Muscle layer of colon (tissue), 2 donors: ENCODE results near the gene RAVER1.
A peak's percentile ranks its signal among the peaks of the same experiment; 100 is the strongest.

Experiments used
- H3K27ac ChIP-seq: one replicate; pipeline ENCODE4 v1.7.0; 2013; ENCODE audit warnings: low read depth, mild to moderate bottlenecking, low read length, moderate library complexity
- H3K27me3 ChIP-seq, 2 donors: one replicate each; pipeline ENCODE4 v1.7.0; 2013; ENCODE audit warnings: low read length in 2 of 2, mild to moderate bottlenecking in 2 of 2; ENCODE audit not compliant: insufficient read depth in 2 of 2, control insufficient read depth in 1 of 2
- H3K36me3 ChIP-seq: one replicate; pipeline ENCODE4 v1.7.0; 2013; ENCODE audit warnings: mild to moderate bottlenecking, low read length; ENCODE audit not compliant: insufficient read depth
- H3K4me1 ChIP-seq: one replicate; pipeline ENCODE4 v1.7.0; 2013; ENCODE audit warnings: mild to moderate bottlenecking, low read length; ENCODE audit not compliant: insufficient read depth
- H3K4me3 ChIP-seq, 2 donors: one replicate each; pipeline ENCODE4 v1.7.0; 2013; ENCODE audit warnings: low read length in 2 of 2, low read depth in 1 of 2, mild to moderate bottlenecking in 1 of 2, moderate library complexity in 1 of 2
- H3K9ac ChIP-seq: one replicate; pipeline ENCODE4 v1.7.0; 2013; ENCODE audit warnings: low read length
- H3K9me3 ChIP-seq: one replicate; pipeline ENCODE4 v1.7.0; 2013; ENCODE audit warnings: mild to moderate bottlenecking, low read length
- donor health status: abdominal sarcoma.
- donor health status: Adenocarcinoma of cecum.

RAVER1 gene

DNA sequence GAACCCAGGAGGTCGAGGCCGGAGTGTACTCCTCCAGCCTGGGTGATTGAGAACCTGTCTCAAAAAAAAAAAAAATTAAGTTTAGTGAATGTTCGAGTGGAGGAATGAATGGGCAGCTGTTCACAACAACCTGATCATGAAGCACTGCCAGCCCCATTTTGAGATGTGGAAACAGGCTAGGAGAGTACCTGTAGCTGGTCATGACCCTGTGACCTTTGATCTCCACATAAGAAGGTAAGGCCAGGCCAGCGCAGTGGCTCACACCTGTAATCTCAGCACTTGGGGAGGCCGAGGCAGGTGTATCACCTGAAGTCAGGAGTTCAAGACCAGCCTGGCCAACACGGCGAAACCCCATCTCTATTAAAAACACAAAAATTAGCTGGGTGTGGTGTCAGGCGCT, 7.6 kb downstream of the RAVER1 start:
- H3K9ac ChIP-seq = no peak overlapping the region
- no peaks in the 10 kb centered on the region for H3K27me3 ChIP-seq
- peaks cover 66% of the 10 kb centered on the region for H3K36me3 ChIP-seq

DNA sequence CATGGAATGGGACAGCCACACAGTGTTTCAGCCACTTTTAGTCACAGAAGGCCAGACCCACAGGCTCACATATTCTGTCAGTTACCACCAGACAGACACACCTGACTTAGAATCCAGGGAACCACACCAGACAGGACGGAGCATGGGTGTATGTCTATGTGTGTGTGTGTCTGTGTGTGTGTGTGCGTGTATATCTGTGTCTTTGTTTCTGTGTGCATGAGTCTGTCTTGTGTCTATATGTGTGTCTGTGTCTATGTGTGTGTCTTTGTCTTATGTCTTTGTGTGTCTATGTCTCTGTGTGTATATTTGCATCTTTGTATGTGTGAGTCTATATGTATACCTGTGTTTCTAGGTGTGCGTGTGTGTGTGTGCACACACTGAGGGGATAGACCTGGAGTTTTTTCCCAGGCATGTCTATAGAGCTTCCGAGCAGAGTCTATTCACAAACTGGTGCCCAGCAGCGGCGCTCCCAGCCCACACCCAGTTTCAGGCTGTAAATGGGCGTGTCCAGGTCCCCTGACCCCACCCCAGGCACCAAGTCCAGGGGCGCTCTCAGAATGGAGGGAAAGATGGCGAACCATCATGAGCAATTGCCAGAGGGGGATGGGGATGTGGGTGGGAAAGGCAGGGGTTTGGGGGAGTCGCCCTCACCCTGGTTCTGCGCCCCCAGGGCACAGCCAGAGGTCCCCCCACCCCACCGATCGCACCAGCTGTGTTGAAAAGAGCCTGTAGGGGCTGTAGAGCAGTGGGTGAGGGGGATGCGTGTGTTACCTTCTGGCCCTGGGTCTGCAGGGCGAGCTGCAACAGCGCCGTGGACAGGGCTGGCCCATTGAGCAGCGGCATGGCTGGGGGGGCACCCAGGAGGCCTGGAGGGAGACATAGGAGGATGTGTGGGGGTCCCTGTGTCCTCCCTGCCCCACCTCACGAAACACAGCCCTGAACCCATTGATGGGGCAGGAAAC, 11.2 kb downstream of the RAVER1 start:
- Histone ChIP-seq H3K36me3 (peaks cover 53% of the 10 kb centered on the region), H3K9ac (no peak overlapping the region), H3K27me3 (no peaks in the 10 kb centered on the region), H3K4me1 (no peaks in the 10 kb centered on the region), H3K27ac (no peak overlapping the region), H3K4me3 (no peak overlapping the region), H3K9me3 (no peaks in the 10 kb centered on the region)

More for the DNA sequence above, 7.6 kb downstream of the RAVER1 start:
- Histone ChIP-seq H3K4me3 (no peak overlapping the region), H3K27ac (no peak overlapping the region), H3K4me1 (no peaks in the 10 kb centered on the region), H3K9me3 (no peaks in the 10 kb centered on the region)

GRCh38 chr19:10321417-10321797, 11.9 kb downstream of the RAVER1 start:
- peaks cover 50% of the 10 kb centered on the region for H3K36me3 ChIP-seq
- no peak overlapping the region for H3K9ac ChIP-seq
- no peaks in the 10 kb centered on the region for H3K27me3 ChIP-seq
- no peak overlapping the region for H3K27ac ChIP-seq
- H3K4me3 ChIP-seq = no peak overlapping the region
- no peaks in the 10 kb centered on the region for H3K9me3 ChIP-seq
- H3K4me1 ChIP-seq = no peaks in the 10 kb centered on the region

DNA sequence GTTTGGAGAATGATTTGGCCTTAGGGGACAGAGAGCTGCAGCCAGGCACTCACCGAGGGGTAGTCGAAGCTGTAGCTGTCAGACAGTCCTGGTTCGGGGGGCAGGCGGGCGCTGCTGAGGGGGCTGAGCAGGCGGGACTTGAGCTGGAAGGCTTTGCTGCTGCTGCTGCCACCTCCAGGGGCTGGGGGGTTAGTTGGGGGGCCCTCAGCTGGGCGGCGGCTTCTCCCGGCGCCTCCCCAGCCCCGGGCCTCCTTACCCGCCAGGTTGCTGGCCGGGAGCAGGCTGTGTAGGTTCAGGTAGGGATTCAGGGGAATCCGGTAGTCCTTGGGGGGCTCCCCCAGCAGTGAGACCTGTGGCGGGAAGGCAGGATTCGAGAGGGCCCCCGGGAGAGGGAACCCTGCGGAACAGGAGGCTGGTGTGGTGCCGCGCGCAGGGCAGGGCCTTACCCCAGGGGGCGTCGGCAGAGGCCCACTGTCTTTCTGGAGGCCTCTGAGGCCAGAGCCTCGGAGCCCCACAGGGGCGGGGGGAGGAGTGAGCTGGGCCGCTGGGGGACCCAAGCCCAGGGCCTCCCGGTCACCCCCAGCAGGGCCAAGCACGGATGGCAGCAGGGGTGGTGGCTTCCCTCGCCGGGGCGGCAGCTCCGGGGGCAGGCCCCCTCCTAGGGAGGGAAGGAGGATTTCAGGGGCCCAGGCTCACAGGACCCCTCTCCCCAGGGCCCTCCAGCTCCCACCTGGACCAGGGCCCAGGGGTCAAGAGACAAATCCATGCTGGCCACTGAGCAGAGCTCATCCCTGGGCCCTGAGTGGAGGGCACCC, 12.5 kb downstream of the RAVER1 start:
- Histone ChIP-seq H3K9me3 (no peaks in the 10 kb centered on the region), H3K27me3 (no peaks in the 10 kb centered on the region), H3K4me1 (peaks cover 6% of the 10 kb centered on the region), H3K27ac (no peak overlapping the region), H3K36me3 (peaks cover 50% of the 10 kb centered on the region), H3K9ac (no peak overlapping the region), H3K4me3 (no peak overlapping the region)

GRCh38 chr19:10318807-10319682, 14.3 kb downstream of the RAVER1 start:
- H3K36me3 ChIP-seq = peaks cover 44% of the 10 kb centered on the region
- no peak overlapping the region for H3K4me3 ChIP-seq
- H3K9ac ChIP-seq = no peak overlapping the region
- no peaks in the 10 kb centered on the region for H3K27me3 ChIP-seq
- H3K27ac ChIP-seq = no peak overlapping the region
- peaks cover 13% of the 10 kb centered on the region for H3K4me1 ChIP-seq
- no peaks in the 10 kb centered on the region for H3K9me3 ChIP-seq

DNA sequence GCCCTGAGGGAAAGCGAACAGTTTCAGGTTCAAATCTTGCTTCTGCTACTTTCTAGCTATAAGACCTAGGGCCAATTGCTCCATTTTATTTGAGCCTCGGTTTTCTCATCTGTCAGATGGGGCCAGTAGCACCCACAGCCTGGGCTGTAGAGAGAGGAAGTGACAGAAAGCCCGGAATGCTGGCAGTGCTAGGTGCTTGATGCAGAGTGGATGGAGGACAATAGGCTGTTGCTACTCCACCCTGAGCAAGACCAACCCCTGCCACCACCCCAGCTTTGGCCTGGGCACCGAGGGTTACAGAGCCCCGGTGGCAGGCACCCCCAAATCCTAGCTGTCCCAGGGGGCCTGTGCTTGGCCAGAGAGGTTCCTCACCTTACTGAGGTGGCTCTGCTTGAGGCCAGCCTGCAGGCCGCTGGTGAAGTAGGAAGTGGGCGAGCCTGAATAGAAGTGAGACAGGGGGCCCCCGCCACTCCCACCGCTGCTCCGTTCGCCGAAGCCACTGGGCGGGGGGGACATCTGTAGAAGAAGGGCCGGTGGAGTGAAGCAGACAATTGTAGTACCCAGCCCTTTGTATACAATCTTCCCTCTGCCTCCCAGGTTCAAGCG, 15.4 kb downstream of the RAVER1 start:
- no peaks in the 10 kb centered on the region for H3K9me3 ChIP-seq
- H3K27ac ChIP-seq = no peak overlapping the region
- H3K27me3 ChIP-seq = no peaks in the 10 kb centered on the region
- H3K4me1 ChIP-seq = peaks cover 13% of the 10 kb centered on the region
- no peak overlapping the region for H3K4me3 ChIP-seq
- no peak overlapping the region for H3K9ac ChIP-seq
- H3K36me3 ChIP-seq = peaks cover 38% of the 10 kb centered on the region

DNA sequence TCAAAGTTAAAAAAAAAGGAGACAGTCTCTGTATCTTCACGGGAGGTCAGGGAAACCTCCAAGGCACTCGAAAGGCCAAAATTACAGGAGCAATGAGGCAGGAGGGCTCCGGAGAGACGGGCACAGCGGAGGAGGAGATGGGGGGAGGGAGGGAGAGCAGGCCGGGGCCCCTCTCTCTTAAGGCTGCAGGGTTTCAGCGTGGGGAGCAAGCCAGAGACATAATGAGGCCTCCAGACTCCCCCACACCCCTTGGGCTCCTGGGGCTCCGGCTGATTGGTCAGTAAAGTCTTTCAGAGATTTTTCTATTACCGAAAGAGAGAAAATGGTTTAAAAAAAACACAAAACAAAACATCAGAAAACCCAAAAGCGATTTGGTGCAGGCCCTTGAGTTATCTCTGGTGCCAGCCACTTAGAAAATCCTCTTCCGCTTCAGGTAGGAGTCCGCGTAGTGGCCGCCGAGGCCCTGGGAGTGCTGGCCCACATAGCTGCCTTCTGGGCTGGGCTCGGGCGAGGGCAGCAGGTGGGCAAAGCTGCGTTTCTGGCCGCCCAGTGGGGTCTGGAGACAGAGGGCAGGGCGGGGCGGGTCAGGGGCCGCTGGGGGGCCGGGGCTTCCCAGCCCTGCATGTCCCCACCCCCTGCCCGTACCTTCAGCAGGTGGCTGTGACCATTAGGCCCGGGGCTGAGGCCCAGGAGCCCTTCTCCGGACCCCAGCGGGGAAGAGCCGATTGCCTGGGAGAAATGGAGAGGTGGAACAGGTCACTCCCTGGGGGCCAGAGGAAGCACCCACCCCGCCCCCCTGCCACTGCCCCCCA, 16.1 kb downstream of the RAVER1 start:
- Histone ChIP-seq H3K4me1 (peaks cover 13% of the 10 kb centered on the region), H3K27me3 (no peaks in the 10 kb centered on the region), H3K27ac (no peak overlapping the region), H3K36me3 (peaks cover 31% of the 10 kb centered on the region), H3K9me3 (no peaks in the 10 kb centered on the region), H3K4me3 (no peak overlapping the region), H3K9ac (no peak overlapping the region)

DNA sequence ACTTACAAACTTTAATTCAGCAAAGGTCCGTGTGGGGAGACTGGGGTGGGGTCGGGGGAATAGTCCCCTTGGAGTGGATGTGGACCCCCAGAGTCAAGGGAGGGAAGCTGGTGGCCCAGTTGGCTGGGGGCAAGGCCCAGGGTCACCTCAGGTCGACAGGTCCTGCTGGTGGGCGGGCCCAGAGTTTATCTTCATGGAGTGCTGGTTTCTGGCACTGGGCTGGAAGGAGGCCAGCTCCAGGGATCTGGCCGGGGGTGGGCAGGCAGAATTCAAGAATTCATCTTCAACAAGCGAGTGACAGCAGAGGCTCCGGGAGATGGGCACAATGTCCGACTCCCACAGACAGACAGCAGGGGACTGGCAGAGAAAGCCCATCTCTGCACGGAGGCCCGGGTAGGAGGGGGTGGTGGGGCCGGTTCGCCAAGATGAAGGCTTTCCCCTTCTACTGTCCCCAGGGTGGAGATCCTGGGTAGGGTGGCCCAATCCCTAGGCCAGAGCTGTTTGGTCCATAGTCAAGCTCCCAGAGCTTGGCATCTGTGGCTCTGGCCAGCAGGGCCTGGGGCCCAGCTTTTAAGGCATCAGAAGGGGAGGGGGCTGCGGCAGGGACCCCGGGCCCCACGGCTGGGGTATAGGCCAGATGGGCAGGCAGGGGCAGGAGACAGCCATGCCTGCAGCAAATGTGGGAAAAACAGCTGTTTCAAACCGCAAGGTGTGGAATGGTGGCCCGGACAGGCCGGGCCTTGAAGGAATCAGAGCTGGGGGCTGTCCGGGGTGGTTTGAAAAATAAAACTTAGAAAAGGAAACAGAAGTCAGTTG, 16.9 kb downstream of the RAVER1 start:
- Histone ChIP-seq H3K4me1 (peaks cover 13% of the 10 kb centered on the region), H3K9ac (no peak overlapping the region), H3K9me3 (no peaks in the 10 kb centered on the region), H3K36me3 (peaks cover 23% of the 10 kb centered on the region), H3K4me3 (peak overlapping the region in 1 of 2 donors; percentile 77), H3K27ac (peak overlapping the region; percentile 68), H3K27me3 (no peaks in the 10 kb centered on the region)

GRCh38 chr19:10315335-10316214, 17.8 kb downstream of the RAVER1 start, which contains the start of gene FDX2:
Gene FDX2, minus strand, starts transcription at chr19:10316015. Its CDS starts 19 bp downstream, at chr19:10315996.
- Histone ChIP-seq H3K27ac (peak within 1 kb of the TSS; percentile 68), H3K9ac (peak within 1 kb of the TSS; percentile 53), H3K9me3 (no peaks in the 10 kb centered on the region), H3K27me3 (no peaks in the 10 kb centered on the region), H3K4me1 (peaks cover 13% of the 10 kb centered on the region), H3K4me3 (peak within 1 kb of the TSS; percentile 77 to 95), H3K36me3 (peaks cover 23% of the 10 kb centered on the region)
